NCI-H146 (cell line): Measurements from ENCODE around the gene PERM1.
"Not testable (repeated sequence)": the region's sequence is repeated elsewhere in the genome, so short reads cannot be mapped to it uniquely, and the experiment has no call there.

Experiments
- DNase-seq: peaks from one replicate; lab custom pipeline; 2025; lab: John Stamatoyannopoulos, UW

Gene PERM1, protein sequence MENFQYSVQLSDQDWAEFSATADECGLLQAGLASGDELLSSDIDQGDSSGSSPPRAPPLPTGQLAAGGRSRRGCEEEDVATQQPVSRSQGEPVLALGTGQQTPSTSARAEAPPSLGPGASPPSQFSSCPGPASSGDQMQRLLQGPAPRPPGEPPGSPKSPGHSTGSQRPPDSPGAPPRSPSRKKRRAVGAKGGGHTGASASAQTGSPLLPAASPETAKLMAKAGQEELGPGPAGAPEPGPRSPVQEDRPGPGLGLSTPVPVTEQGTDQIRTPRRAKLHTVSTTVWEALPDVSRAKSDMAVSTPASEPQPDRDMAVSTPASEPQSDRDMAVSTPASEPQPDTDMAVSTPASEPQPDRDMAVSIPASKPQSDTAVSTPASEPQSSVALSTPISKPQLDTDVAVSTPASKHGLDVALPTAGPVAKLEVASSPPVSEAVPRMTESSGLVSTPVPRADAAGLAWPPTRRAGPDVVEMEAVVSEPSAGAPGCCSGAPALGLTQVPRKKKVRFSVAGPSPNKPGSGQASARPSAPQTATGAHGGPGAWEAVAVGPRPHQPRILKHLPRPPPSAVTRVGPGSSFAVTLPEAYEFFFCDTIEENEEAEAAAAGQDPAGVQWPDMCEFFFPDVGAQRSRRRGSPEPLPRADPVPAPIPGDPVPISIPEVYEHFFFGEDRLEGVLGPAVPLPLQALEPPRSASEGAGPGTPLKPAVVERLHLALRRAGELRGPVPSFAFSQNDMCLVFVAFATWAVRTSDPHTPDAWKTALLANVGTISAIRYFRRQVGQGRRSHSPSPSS

DNA sequence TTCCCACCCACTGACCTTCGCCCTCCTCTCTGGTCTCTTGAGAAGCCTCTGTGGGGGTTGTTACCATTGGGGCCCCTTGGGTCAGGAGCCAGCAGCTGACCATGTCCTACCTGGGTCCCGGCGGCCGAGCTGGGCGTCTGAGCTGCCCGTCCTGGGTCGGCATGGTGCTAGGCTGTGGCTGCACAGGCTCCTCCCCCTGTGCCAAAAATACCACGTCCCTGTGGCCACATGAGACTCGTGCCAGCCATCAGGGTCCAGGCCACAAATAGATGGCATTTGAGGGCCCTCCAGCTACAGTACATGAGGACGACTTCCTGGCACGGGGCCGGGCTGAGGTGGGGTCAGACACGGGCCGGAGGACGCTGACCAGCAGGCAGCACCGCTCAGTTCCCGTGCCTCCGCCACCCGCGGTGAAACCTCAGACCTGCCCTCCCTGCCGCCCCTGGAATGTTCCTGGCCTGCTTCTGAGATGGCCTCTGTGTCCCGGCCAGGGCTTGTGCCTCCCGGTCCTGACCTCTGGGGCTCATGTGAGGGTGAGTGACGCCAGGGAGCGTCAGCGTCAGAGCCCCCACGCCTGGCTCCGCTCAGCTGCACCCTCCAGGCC is at the start of gene PERM1:
Gene PERM1 (minus strand): TSS at position 139 of the 604 bp plus-strand sequence. CDS start 1,064 bp downstream, outside the sequence.
- no peak for DNase-seq

DNA sequence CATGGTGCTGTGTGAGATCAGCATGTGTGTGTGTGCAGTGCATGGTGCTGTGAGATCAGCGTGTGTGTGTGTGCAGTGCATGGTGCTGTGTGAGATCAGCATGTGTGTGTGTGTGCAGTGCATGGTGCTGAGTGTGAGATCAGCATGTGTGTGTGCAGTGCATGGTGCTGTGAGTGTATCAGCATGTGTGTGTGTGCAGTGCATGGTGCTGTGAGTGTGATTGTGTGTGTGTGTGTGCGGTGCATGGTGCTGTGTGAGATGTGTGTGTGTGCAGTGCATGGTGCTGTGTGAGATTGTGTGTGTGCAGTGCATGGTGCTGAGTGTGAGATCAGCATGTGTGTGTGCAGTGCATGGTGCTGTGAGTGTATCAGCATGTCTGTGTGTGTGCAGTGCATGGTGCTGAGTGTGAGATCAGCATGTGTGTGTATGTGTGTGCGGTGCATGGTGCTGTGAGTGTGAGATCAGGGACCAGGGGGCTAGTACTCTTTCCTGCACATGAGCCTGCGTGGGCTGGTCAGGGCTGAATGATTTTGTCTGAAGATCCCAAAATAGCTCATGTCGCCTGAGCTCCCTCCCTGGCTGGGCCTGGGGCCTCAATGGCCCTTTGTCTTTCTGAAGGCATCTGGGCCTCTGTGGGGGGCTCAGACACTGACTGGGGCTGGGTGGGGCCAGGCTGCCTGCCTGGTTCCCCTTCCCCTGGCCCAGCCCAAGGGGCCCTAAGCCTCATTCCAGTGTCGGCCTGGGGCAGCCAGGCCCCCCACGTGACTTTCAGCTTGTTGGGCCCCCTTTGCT is 49.2 kb upstream of the PERM1 start:
- not testable (repeated sequence) for DNase-seq

DNA sequence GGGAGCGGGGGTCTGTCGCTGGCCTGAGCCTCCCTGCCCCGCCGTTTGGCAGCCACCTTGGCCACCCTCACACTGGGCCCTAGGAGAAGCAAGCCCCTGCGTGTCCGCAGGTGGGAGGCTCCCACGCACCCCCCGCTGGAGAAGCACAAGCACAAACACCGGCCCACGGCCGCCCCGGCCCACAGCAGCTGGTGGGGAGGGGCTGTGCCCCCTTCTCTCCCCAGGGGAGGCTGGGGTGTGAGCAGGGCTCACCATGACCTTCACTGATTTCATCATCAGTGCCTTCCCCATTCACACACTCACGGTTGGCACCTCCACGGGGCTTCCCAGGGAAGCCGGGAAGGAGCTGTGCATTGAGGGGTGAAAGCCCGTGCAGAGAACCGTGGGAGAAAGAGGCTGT is 45.9 kb upstream of the PERM1 start:
- DNase-seq, result no peak

DNA sequence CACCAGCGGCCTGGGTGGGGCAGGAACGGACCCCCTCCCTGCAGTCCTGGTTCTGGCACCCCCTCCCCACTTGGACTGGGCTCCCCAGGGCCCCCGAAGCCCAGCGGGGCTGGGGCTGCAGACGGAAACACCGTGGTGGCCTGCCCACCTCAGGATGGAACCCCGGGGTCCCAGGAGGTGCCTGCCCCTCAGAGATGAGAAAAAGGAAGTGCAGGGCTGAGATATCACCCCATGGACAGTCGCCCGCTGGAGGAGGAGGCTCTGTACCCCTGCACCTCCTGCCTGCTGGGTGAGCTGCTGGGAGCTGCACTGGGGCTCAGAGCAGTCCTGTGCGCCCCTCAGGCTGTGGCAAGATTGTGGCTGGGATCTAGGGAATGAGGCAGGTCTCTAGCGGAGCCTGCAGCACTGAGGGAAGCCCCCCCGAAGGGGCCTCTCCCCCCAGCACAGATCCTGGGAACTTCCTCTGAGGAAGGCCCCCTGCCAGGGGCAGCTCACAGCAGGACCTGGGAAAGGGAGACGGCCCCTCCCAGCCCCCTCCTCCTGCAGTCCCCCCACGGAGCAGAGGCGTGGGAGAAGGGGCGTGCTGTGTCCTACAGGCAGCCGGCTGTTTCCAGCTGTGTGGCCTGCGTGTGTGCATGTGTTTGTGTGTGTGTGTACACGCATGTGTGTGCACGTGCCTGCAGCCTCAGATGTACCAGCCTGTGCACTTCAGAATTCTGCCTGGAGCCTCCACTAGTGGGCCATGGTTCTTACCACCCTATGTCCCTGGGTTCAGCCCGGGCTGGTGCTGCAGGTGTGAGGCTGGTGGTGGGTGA is 44.9 kb upstream of the PERM1 start:
- DNase-seq, result no peak

DNA sequence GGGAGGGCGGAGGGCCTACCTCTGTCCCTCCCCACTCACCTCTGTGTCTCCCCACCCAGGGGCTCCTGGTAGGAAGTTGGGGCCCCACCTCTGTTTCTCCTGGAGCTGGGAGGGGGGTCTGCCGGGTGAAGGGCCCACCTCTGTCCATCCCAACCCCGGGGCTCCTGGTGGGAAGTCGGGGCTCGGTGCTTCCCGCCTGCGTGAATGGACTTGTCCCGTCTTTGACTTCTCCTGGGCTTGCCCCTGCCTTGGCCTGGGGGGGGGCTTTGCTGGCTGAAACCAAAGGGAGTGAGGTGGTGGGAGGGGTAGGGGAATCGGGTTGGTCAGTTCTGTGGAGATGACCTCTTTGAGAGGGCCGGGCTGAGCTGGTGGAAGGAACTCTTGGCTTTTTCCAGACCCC is 43.8 kb upstream of the PERM1 start:
- DNase-seq, result no peak

DNA sequence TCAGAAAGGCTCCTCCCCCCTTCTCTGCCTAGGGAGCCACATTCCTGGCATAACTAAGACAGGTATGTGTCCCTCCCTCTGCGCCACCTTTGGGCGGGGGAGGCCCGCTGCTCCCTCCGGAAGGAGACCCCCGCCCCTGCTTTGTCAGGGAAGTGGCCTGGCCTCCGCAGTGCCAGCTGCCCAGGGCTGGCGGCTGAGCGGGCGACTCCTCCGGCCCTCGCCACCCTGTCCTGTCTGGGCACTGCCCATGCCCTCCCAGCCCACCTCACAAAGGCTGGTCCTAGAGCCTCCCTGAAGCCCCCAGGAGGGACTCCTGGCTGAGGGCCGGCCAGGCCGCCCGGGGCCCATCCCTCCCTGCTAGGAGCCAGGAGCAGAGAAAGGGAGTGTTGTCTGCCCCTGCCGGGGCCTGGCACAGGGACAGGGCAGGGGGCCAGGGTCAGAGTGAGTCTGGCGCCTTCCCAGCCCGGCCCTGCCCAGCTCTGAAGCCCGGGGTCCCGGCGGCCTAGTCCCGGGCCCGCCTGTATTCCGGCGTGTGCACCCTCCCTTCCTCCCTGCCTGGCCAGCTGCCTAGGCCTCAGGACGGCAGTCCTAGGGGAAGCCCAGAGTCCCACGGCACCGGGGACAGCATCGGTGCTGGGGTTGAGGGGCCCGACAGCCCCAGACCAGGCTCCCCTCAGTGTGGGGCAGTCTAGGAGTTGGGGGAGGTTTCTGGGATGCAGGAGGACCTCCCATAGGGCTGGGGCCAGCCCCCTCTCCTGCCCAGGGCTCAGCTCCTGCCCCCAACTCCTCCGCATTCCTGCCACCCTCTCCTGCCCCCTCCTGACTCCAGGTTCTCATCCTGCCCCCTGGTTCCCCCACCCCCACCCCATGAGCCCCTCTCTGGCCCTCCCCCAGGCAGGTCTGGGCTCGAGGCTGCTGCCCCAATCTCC is 43.1 kb upstream of the PERM1 start:
- no peak for DNase-seq

DNA sequence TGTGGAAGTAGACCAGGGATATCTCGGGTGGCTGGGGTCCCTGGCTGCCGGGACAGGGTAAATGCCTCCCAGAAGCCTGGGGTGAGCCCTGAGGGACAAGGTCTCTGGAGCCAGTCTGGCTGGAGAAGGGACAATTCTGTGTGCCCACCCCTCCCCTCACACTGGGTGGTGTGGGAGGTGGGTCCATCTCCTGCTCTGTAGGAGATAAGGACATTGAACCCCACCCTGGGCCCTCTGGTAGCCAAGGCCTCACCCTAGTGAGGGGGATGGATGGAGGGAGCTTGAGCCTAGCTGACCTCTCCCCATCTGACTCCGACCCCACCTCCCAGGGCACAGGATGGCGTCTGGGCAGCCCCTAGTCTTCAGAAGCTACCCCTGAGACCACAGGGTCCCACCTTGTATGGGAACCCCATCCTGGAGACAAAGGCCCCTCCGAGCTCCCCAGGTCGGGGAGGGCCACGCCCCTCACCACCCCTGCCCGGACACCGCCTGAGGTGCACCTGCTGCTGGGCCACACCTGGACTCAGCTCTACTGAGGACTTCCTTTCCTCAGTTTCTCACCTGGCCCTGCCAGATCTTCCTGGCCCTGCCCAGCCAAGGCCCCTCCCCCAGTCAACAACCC is 42.4 kb upstream of the PERM1 start:
- no peak for DNase-seq

DNA sequence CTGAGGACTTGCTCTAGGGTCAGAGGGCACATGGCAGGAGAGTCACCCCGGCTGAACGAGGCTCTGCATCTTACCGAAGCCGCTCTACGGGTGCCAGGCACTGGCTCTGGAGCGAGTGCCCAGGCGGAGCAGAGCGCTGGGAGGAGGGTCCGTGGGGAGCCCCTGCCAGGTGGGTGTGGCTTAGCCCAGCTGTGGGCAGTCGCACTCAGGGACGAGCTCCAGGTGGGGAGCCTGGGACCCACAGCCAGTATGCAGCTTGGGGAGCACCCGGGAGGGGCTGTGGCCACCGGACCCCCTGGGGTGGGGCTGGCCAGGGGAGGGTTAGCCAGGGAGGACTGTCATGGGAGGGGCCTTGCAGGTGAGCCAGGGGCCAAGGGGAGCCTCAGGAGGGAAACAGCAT is 41.8 kb upstream of the PERM1 start:
- no peak for DNase-seq

DNA sequence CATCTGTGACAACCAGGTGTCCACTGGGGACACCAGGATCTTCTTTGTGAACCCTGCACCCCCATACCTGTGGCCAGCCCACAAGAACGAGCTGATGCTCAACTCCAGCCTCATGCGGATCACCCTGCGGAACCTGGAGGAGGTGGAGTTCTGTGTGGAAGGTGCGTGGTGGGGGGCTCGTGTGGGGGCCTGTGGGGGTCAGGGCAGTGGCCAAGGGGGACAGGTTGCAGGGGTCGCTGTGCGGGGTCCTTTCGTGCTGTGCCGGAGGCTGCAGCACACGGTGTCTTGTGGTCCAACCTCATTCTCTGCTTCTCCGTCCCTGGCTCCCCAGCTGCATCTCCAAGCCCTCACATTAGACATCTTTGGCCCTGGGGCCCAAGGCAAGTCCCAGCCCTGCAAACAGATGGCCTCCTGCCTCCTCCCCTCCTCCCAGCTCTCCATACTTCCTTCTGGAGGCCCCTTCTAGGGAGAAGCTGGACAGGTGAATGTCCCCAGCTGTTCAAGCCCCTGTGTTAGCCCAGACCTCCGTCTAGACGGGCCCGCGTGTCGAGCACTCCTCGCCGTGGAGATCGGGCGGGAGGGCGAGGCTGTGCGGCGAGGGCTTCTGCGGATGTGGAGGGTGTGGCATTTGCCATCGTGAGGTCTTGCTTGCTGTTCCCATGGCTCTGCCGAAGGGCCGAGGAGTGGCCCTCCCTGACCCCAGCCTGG is 40.6 kb upstream of the PERM1 start:
- DNase-seq, result no peak

DNA sequence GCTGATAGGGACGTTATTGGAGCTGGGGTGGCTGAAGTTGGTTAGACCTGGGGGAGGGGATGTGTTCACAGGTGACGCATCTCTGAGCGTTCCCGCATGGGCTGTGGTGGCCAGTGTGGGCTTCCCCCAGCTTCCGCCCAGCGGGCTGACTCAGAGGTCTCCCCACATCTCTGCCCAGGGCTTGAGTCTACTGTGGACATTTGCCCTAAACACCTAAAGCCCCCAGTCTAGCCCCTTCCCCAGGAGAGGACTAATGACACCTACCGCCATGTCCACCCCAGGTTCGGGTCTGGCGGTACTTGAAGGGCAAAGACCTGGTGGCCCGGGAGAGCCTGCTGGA is 40.0 kb upstream of the PERM1 start:
- DNase-seq, result no peak

DNA sequence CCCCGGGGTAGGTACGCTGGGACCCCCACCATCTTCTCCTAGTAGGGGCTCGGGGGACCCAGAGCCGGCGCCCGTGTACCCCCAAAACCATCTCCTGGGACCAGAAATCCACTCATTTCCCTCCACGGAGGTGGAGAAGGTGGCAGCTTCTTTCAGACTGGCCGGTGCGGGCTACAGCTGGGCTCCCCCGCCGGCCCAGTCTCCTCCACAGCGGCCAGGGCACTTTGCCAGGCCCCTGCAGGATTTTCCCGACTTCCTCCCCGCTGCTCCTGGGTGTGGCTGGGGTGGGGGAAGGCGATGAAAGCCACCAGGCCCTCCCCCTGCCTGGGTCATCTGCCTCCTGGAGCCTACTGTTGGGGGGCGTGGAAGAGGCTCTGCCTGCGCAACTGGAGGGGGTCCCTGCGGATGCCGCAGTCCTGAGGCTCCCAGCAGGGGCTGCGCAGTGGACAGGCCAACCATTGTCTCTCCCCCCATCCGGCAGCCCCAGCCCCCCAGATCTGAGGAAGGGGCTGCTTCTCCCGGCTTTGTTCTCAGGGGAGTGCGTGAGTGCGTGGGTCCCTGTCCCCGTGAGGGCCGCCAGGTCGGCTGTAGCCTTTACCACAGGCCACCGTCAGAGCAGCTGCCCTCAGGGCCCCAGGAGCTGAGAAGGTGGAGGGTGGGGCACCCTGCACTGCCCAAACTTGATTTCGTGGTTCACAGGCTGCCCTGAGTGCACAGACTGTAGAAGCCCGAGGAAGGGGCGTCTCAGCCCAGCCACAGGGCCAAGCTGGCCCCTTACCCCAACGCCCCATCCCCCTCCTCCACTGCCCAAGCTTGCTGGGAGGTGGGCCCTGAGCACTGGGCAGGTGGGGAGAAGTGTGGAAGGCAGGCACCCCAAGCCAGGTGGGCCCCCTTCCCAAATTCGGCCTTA is 39.4 kb upstream of the PERM1 start:
- peak; percentile 40 for DNase-seq

DNA sequence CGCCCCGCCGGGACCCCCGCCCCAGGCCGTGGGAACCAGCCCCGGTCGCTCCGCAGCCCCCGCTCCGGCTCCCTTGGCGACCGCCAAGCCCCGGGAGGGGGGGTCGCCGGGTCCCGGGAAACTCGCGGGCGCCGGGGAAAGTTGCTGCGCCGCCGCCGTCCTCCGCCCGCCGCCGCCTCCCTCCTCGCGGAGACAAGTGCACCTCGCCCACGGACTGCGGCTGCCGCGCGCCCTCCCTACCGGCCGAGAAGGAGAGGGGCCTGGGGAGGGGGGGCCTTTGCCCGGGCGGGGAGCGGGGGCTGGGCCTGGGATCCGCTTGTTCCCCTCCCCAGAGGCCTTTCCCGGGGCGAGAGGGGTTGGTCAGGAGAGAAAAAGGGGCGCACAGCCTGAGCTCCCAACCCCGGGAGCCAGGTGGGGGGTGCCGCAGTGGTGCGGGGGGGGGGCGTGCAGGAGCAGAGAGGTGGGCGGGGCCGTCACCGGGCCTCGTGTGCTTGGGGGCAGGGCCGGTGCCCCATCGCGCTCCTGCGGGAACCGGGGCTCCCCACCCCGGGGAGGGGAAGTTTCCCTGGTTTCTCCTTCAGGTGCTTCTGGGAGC is 38.6 kb upstream of the PERM1 start:
- DNase-seq, result no peak

DNA sequence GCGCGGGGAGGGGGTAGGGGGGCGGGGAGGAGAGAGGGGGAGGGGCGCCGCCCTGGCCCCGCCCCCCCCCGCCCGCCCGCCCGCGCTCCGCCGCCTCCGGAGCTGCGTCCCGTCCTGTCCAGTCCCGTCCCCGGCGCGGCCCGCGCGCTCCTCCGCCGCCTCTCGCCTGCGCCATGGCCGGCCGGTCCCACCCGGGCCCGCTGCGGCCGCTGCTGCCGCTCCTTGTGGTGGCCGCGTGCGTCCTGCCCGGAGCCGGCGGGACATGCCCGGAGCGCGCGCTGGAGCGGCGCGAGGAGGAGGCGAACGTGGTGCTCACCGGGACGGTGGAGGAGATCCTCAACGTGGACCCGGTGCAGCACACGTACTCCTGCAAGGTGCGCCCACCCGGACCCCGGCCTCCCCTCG is 38.1 kb upstream of the PERM1 start, which contains the start of gene AGRN:
Gene AGRN (plus strand): TSS at position 121 of the 405 bp plus-strand sequence. CDS start 53 bp downstream, at position 174.
- DNase-seq, result no peak

DNA sequence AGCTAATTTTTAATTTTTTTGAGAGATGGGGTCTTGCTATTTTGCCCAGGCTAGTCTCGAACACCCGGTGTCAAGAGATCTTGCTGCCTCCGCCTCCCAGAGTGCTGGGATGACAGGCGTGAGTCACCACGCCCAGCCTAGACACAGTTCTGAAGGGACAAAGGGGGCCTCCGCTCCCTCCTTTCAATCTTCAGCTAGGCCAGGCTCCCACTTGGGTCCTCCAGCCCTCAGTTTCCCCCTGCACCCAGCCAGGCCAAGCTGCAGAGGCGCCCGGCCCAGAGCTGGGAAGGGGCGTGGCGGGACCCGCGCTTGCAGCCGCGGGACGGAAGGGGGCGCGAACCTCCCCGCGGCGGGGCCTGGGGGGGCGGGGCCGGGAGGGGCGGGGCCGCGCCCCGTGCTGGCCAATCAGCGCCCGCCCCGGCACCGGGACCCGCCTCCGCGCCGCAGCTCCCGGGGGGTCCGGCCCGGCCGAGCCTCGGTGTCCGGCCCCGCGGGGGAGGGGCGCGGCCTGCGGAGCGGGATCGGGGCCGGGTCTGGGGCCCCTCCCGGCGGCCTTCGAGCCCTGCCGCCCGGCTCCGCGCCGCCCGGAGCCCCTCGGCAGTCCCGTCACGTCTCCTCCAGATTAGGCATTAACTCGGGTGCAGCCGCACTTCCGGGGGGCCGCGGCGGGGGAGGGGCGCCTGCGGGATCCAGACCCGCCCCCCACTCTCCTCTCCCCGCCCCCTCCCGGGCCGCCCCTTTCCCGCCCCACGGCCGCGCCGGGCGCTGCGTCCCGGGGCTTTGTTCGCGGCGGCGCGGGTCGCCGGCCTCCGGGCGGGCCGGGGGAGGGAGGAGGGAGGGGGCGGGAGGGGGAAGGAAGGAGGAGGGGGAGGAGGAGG is 37.5 kb upstream of the PERM1 start:
- DNase-seq, result peak; percentile 63

DNA sequence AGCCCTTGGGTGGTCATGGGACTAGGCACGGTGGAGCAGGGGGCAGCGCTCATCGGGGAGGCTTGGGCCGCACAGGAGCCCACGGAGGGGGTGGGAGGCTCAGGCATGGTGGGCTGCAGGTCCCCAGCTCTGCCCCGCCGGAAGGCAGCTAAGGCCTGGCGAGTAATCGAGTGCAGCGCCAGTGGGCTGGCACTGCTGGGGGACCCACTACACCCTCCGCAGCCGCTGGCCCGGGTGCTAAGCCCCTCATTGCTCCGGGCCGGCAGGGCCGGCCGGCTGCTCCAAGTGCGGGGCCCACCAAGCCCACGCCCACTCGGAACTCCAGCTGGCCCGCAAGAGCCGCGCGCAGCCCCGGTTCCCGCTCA is 36.4 kb upstream of the PERM1 start:
- not testable (repeated sequence) for DNase-seq
